WTC11 (cell line): ENCODE measurements around the gene TRIM3.

Source experiments
- CTCF ChIP-seq: fragments of 200-600 bp; IDR thresholded peaks from 2 replicates; pipeline ENCODE4 v1.8.0; 2022; ENCODE audit warnings: antibody characterized with exemption
- EMX1 ChIP-seq: fragments of 250-450 bp; sonication (Bioruptor Pico); IDR thresholded peaks from 2 replicates; pipeline ENCODE4 v1.8.0; 2021; ENCODE audit warnings: mild to moderate bottlenecking
- FOXP4 ChIP-seq: sonication (generic); formaldehyde crosslinking; IDR thresholded peaks from 2 replicates; pipeline ENCODE4 v1.8.0; 2022; ENCODE audit warnings: mild to moderate bottlenecking, missing genetic modification reagents
- MAX ChIP-seq: sonication (generic); formaldehyde crosslinking; IDR thresholded peaks from 2 replicates; pipeline ENCODE4 v1.8.0; 2022; ENCODE audit warnings: mild to moderate bottlenecking, missing genetic modification reagents
- ZNF317 ChIP-seq: sonication (generic); formaldehyde crosslinking; IDR thresholded peaks from 2 replicates; pipeline ENCODE4 v1.8.1; 2023; ENCODE audit warnings: low read depth, mild to moderate bottlenecking, moderate library complexity, missing genetic modification reagents, borderline replicate concordance

GRCh38 chr11:6473451-6474412, at the start of gene TRIM3:
- TF ChIP-seq ZNF317 (no peak), FOXP4 (CRISPR knock-in tag) (no peak), MAX (CRISPR knock-in tag) (no peak), EMX1 (no peak), CTCF (no peak)
